ENCODE results near the gene FKBP8.
A peak's percentile ranks its signal among the peaks of the same experiment; 100 is the strongest.
"Not testable (repeated sequence)": the region's sequence is repeated elsewhere in the genome, so short reads cannot be mapped to it uniquely, and the experiment has no call there.

Gene FKBP8

GRCh38 chr19:18558202-18558555 lies 14.8 kb upstream of the FKBP8 start:
- DNase-seq: no peak

- DNase-seq: peak; percentile 87
Observed at GRCh38 chr19:18557411-18558201, 14.2 kb upstream of the FKBP8 start, which contains the start of gene KXD1. Gene KXD1, plus strand, starts transcription at chr19:18557870. Its CDS starts 4,187 bp downstream, at chr19:18562057.

GRCh38 chr19:18551631-18552030 lies 8.3 kb upstream of the FKBP8 start:
- no peak for DNase-seq

GRCh38 chr19:18543814-18544475 lies 572 bp upstream of the FKBP8 start:
- DNase-seq: peak; percentile 21 to 31

- DNase-seq: no peak
Observed at GRCh38 chr19:18541992-18542940, 1.1 kb downstream of the FKBP8 start.

GRCh38 chr19:18541258-18541991 lies 1.9 kb downstream of the FKBP8 start:
- no peak for DNase-seq

DNA sequence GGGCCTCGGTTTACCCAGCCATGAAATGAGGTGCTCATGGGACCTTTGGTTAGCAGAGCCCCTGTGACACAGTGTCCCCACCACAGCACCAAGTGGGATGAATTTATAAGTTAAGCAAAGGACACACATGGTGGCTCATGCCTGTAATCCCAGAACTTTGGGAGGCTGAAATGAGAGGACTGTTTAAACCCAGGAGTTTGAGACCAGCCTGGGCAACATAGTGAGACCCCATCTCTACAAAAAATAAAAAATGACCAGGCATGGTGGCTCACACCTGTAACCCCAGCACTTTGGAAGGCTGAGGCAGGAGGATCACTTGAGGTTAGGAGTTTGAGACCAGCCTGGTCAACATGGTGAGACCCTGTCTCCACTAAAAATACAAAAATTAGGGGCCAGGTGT lies 3.2 kb downstream of the FKBP8 start:
- DNase-seq: not testable (repeated sequence)

DNA sequence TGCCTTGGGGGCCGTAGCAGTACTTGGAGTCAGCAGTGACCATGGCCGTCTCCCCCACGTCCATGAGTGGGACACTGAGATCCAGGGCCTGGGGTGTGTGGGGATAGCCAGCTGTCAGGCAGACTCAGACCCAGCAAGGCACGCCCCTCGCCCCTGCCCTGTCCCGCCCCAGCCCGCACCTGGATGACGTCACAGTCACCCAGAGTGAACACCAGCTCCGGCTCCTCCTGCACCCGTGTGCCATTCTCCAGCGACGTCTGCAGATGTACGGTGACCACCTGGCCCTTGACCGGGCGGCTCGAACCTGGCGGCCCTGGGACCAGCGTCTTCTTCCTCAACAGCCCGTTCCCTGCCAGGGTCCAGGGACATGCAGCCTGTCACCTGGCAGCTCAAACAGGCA lies 4.0 kb downstream of the FKBP8 start:
- no peak for DNase-seq

GRCh38 chr19:18538115-18538514 lies 5.3 kb downstream of the FKBP8 start:
- DNase-seq: no peak

- no peak for DNase-seq
Observed at GRCh38 chr19:18537431-18537830, 5.9 kb downstream of the FKBP8 start.

DNA sequence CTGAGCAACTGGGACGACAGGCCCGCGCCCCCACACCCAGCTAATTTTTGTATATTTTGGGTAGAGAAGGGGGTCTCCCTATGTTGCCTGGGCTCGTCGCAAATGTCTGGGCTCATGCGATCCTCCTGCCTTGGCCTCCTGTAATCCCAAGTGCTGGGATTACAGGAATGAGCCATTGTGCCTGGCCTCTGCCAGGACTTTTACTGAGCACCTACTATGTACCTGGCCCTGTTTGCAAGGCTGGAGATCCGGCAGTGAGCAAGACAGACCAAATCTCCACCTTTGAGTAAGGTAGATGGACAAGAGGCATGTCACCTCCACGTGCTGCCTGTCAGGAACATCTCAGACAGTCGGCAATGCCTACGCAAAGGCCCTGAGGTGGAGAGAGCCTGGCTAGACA lies 6.9 kb downstream of the FKBP8 start:
- DNase-seq: no peak

DNA sequence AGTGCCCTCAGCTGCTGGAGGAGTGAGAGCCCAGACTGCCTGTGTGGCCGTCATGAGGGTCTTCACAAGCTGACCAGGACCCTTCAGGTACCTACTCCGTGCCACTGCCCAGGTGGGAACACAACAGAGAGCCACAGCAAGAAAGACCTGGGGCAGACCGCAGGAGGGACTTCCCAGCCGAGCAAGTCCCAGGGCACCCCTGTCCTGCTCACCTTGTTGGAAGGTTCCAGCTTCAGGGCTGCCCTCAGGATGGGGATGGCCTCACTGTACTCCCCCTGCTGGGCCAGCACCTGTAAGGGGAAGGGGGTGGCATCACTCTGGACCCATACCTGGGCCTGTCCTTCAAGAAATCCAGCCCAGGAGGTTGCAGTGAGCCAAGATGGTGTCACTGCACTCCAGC lies 10.3 kb downstream of the FKBP8 start:
- DNase-seq: no peak

DNA sequence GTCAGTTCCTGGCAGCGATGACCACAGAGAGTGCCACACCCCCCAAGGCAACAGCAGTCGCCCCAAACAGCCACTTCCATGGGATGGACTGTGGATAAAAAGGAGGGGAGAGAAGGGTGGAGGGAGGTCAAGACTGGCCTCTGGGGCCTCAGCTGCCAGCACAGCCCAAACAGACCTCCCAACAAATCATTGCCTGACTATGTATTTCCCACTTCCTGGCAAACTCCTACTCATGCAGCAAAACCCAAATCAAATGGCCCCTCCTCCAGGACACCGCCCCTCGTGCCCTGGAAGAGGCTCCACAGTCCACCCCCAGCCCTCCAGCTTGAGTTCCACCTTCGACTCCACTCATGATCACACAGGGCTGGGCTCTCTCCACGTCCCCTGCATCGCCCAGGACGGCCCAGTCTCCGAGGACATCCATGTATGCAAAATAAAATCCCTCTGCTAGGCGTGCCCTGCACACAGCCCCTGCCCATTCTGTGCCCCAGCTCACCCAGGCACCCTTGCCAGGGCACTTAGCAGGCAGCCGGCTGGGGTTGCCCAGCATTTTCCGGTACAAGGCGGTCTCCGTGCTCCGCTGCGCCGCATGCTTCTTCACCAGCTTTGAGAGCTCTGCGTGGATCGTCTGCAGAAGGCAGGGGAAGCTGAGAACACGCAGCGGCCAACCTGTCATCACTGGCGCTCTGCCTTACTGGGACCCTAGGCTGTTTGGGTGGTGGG lies 11.0 kb downstream of the FKBP8 start:
- no peak for DNase-seq

GRCh38 chr19:18531485-18531884 lies 11.9 kb downstream of the FKBP8 start:
- DNase-seq: no peak

GRCh38 chr19:18529782-18530181 lies 13.6 kb downstream of the FKBP8 start:
- no peak for DNase-seq

DNA sequence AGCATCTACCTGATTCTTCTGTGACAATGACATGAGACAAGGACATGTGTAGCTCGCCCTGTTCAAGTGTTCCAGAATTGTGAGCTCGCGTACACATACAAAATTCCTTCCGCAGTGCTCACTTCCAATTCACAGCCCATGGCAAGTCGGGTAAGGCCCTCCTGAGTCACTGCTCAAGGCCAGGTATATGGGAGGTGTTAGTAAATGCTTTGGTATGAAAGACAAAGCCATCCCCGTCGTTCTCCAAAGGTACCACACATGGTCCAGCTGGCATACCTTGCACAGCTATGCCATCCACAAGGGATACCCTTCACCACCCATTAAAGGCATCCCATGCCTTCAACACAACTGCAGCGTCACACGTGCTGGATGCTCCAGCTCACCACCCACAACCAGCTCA lies 17.1 kb downstream of the FKBP8 start:
- no peak for DNase-seq

DNA sequence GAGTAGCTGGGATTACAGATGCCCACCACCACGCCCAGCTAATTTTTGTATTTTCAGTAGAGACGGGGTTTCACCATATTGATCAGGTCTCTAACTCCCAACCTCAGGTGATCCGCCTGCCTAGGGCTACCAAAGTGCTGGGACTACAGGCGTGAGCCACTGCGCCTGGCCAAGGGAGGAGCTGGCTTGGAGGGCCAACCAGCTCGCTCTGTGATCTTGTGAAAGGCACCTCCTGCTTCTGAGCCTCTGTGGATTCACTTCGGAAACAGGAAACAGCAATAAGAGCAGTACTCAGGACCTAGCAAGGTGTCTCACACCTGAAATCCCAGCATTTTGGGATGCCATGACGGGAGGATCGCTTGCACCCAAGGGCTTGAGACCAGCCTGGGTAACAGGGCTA lies 19.5 kb downstream of the FKBP8 start:
- DNase-seq: no peak

DNA sequence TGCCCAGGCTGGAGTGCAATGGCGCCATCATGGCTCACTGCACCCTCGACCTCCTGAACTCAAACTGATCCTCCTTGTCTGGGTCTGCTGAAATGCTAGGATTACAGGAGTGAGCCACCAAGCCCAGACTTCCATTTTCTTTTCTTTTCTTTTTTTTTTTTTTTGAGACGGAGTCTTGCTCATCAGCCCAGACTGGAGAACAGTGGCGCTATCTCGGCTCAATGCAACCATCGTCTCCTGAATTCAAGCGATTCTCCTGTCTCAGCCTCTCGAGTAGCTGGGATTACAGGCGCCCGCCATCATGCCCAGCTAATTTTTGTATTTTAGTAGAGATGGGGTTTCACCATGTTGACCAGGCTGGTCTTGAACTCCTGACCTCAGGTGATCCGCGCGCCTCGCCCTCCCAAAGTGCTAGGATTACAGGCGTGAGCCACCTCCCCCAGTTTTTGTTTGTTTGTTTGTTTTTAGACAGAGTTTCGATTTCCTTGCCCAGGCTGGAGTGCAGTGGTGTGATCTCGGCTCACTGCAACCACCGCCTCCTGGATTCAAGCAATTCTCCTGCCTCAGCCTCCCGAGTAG lies 20.4 kb downstream of the FKBP8 start:
- not testable (repeated sequence) for DNase-seq

GRCh38 chr19:18522124-18522861 lies 21.1 kb downstream of the FKBP8 start:
- DNase-seq: peak; percentile 95 to 96

- no peak for DNase-seq
Observed at GRCh38 chr19:18521692-18522123, 21.7 kb downstream of the FKBP8 start, which contains the start of gene ELL. Gene ELL, minus strand, starts transcription at chr19:18522070. Its CDS starts 15 bp downstream, at chr19:18522055.
